Forelimb muscle (tissue), 1 donor: ENCODE results near the gene PHKB. TPM values are rescaled to one million over a fixed set of nuclear protein-coding genes. Genes with fewer than 3 reads are reported as not detected.
"Not testable (repeated sequence)": the region's sequence is repeated elsewhere in the genome, so short reads cannot be mapped to it uniquely, and the experiment has no call there.

Experiments
- DNase-seq: peaks from one replicate; pipeline ENCODE4 v3.0.0-alpha.2; 2013; ENCODE audit warnings: low read depth
- polyA plus RNA-seq: library from polyadenylated mRNA; unstranded; fragments of 120-200 nt; gene quantifications from one replicate; pipeline ENCODE4 v1.2.1, GENCODE V29; 2013; ENCODE audit not compliant: insufficient read length

The PHKB gene
- polyA plus RNA-seq, 1 donor, result 59.6 TPM

GRCh38 chr16:47469227-47469626, 8.1 kb downstream of the PHKB start:
- no peak for DNase-seq

GRCh38 chr16:47470211-47470610, 9.1 kb downstream of the PHKB start:
- DNase-seq, result no peak

- no peak for DNase-seq
Observed at GRCh38 chr16:47470810-47471209, 9.7 kb downstream of the PHKB start.

GRCh38 chr16:47473004-47473403, 11.9 kb downstream of the PHKB start:
- not testable (repeated sequence) for DNase-seq

- no peak for DNase-seq
Observed at GRCh38 chr16:47473792-47474191, 12.7 kb downstream of the PHKB start.

- no peak for DNase-seq
Observed at GRCh38 chr16:47475786-47476185, 14.7 kb downstream of the PHKB start.

GRCh38 chr16:47476654-47477345, 15.7 kb downstream of the PHKB start:
- no peak for DNase-seq

- no peak for DNase-seq
Observed at GRCh38 chr16:47477679-47478078, 16.5 kb downstream of the PHKB start.

- DNase-seq, result no peak
Observed at GRCh38 chr16:47480410-47480809, 19.3 kb downstream of the PHKB start.

GRCh38 chr16:47481698-47482374, 20.7 kb downstream of the PHKB start:
- DNase-seq, result no peak

- DNase-seq, result no peak
Observed at GRCh38 chr16:47483616-47484015, 22.5 kb downstream of the PHKB start.

- no peak for DNase-seq
Observed at GRCh38 chr16:47486856-47487255, 25.7 kb downstream of the PHKB start.

GRCh38 chr16:47488051-47488450, 26.9 kb downstream of the PHKB start:
- DNase-seq, result no peak

- no peak for DNase-seq
Observed at GRCh38 chr16:47490471-47490870, 29.3 kb downstream of the PHKB start.

- no peak for DNase-seq
Observed at GRCh38 chr16:47492036-47492427, 30.9 kb downstream of the PHKB start.

- peak; percentile 22 for DNase-seq
Observed at GRCh38 chr16:47492428-47493377, 31.6 kb downstream of the PHKB start.

GRCh38 chr16:47493381-47494337, 32.5 kb downstream of the PHKB start:
- no peak for DNase-seq

- DNase-seq, result no peak
Observed at GRCh38 chr16:47499080-47499699, 38.1 kb downstream of the PHKB start.

GRCh38 chr16:47499700-47500264, 38.7 kb downstream of the PHKB start:
- no peak for DNase-seq

- DNase-seq, result no peak
Observed at GRCh38 chr16:47503936-47504335, 42.8 kb downstream of the PHKB start.
